Transverse colon (tissue), 4 donors: ENCODE results near the gene DIS3L2.

Source experiments
- EP300 ChIP-seq: sonication (generic); formaldehyde crosslinking; IDR thresholded peaks from one replicate; pipeline ENCODE4 v1.6.1; 2017; ENCODE audit warnings: antibody characterized with exemption, low read depth
- POLR2A ChIP-seq: fragments of 450-650 bp; IDR thresholded peaks from one replicate; pipeline ENCODE4 v1.6.1; 2016; ENCODE audit warnings: antibody characterized with exemption, mild to moderate bottlenecking, moderate library complexity
- POLR2AphosphoS5 ChIP-seq, 3 donors: sonication (generic); formaldehyde crosslinking; IDR thresholded peaks; one replicate each; pipeline ENCODE4 v1.6.1; 2016; ENCODE audit warnings: antibody characterized with exemption in 3 of 3
- TF ChIP-seq, protein P1 (sequence below), 5 experiments: fragments of 200-600 bp in 3 of 5; fragments of 450-650 bp in 2 of 5; sonication (generic) in 3 of 5; IDR thresholded peaks; 1 replicate in 2 of 5; 2 replicates in 3 of 5; pipeline ENCODE4 v1.5.1; 2016 to 2017; ENCODE audit warnings: antibody characterized with exemption in 5 of 5, inconsistent platforms in 3 of 5, mild to moderate bottlenecking in 2 of 5, moderate library complexity in 1 of 5

- TF ChIP-seq, protein P1, sequence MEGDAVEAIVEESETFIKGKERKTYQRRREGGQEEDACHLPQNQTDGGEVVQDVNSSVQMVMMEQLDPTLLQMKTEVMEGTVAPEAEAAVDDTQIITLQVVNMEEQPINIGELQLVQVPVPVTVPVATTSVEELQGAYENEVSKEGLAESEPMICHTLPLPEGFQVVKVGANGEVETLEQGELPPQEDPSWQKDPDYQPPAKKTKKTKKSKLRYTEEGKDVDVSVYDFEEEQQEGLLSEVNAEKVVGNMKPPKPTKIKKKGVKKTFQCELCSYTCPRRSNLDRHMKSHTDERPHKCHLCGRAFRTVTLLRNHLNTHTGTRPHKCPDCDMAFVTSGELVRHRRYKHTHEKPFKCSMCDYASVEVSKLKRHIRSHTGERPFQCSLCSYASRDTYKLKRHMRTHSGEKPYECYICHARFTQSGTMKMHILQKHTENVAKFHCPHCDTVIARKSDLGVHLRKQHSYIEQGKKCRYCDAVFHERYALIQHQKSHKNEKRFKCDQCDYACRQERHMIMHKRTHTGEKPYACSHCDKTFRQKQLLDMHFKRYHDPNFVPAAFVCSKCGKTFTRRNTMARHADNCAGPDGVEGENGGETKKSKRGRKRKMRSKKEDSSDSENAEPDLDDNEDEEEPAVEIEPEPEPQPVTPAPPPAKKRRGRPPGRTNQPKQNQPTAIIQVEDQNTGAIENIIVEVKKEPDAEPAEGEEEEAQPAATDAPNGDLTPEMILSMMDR (IDR thresholded peaks at IDR 0.05), result no peak
- no peak for TF ChIP-seq POLR2AphosphoS5 (IDR thresholded peaks at IDR 0.05)
- no peak for TF ChIP-seq EP300
- TF ChIP-seq POLR2A, result no peak
Measured at GRCh38 chr2:231922311-231923009, 39.1 kb upstream of the DIS3L2 start.
